Measurements from ENCODE around the gene TCF3.

- TF ChIP-seq POLR2A (IDR thresholded peaks at IDR 0.05) (no peak), CTCF (IDR thresholded peaks at IDR 0.05) (no peak)
These were observed 5.3 kb upstream of the TCF3 start for GRCh38 chr19:1657746-1658145.
